ENCODE measurements around the gene MUS81.

Gene MUS81

DNA sequence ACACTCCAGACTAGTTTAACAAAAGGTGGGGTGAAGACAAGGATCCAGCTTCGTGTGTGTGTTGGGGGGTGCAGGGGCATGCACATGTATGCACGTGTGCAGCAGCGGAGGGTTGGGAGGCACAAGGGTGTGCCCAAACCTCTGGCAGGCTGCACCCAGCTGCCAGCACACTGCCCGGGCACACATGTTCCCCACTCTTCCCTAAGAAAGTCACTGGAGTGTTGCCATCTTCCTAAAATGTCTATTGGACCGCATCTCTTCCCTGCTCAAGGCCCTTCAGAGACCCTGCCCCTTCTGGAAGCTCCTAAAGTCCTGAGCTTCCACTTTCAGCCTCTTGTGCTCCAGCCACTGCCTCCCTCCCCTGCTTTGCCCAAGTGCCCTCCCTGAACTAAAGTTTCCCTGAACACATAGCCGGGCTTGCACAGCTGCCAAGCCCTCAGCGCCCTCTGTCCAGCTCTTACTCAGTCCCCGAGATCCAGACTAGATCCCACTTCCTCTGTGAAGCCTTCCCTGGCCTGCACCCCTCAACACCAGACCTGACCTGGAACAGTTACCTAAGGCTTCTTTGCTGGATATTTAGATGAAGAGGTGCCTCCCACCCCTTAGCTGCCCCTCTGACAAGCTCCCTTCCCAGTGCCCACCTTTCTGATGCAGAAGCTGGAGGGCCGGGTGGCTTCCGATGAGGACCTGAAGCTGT lies 8.3 kb upstream of the MUS81 start:
- peak overlapping the region; percentile 39 for H3K27ac ChIP-seq
- CTCF ChIA-PET, result interaction anchor here (0.7 to 1.2 kb wide), 6 partner anchors 9 to 141 kb away, joined by 3 to 12 read pairs (median 3); partner anchors contain the start of gene MUS81
- POLR2A ChIA-PET (ENCODE audit: low non-redundant PET), result interaction anchor here (0.6 kb wide), 2 partner anchors 36 to 198 kb away, joined by 3 to 6 read pairs; partner anchors contain the start of gene FIBP
- no peak for DNase-seq (ENCODE audit: low spot score)
- TF ChIP-seq CTCF (conservative IDR thresholded peaks at IDR 0.05; ENCODE audit: low read depth), result no peak

- ChIA-PET CTCF (interaction anchor here (0.5 to 1.1 kb wide), 2 partner anchors 28 to 271 kb away, joined by 3 read pairs; no protein-coding TSS in a partner anchor), POLR2A (ENCODE audit: low non-redundant PET) (no interaction called here)
- no peak for DNase-seq (ENCODE audit: low spot score)
- H3K27ac ChIP-seq, result peak overlapping the region; percentile 39
- no peak for TF ChIP-seq CTCF (conservative IDR thresholded peaks at IDR 0.05; ENCODE audit: low read depth)
These were observed 7.6 kb upstream of the MUS81 start for GRCh38 chr11:65852508-65853245.

DNA sequence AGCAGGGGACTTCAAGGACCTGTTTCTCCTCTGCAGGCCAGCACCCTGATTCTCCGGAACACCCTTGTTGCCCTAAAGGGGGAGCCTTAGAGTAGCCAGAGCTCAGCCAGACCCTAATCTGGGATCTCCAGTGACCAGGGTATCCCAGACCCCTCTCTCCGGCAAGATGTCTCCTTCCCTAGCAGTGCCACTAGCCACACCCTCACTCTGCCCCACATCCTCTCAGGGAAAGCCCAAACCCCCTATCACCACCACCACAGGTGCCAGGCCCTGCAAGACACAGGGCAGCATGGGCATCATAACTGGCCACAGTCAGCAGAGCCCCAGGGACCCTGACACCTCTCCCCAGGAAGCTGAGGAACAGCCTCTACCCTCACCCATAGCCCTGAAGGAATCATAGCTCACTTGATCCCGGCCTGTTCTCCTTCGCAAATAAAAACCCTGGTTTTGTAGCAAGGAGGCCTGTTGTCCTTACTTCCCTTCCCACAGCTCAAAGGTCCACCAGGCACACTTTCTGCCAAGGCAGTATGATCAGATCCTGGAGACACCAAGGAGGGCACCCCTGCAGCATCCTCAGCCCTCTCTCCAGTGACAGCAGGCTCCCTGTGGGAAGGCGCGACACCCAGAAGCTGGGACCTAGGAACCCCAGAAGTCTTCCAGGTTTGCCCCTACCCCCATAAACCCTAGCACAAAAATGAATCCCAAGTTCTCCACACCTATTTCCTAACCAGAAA lies 6.8 kb upstream of the MUS81 start:
- ChIA-PET POLR2A (ENCODE audit: low non-redundant PET) (no interaction called here), CTCF (interaction anchor here (0.5 to 0.6 kb wide), 3 partner anchors 130 to 622 kb away, joined by 3 read pairs; no protein-coding TSS in a partner anchor)
- peak overlapping the region; percentile 39 for H3K27ac ChIP-seq
- DNase-seq (ENCODE audit: low spot score), result no peak
- TF ChIP-seq CTCF (conservative IDR thresholded peaks at IDR 0.05; ENCODE audit: low read depth), result no peak

DNA sequence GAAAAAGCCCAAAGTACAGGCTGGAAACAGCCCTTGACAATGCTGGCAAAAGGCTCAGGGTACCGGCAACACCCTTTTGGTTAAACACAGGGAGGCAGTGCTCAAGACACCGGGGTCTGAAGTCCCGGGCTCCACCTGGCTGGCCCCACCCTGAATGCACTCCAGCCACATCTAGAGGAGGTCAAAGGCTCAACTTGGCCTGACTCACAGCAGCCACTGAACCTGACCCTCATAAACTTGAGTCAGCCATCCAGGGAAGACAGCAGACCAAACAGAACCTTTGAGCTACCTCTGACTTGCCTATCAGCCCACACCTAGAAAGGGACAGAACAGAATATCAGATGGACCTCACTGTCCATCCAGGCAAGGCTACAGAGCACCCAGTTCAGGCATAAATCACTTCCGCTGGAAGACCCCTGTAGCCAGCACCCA lies 6.1 kb upstream of the MUS81 start:
- H3K27ac ChIP-seq, result peak overlapping the region; percentile 39

DNA sequence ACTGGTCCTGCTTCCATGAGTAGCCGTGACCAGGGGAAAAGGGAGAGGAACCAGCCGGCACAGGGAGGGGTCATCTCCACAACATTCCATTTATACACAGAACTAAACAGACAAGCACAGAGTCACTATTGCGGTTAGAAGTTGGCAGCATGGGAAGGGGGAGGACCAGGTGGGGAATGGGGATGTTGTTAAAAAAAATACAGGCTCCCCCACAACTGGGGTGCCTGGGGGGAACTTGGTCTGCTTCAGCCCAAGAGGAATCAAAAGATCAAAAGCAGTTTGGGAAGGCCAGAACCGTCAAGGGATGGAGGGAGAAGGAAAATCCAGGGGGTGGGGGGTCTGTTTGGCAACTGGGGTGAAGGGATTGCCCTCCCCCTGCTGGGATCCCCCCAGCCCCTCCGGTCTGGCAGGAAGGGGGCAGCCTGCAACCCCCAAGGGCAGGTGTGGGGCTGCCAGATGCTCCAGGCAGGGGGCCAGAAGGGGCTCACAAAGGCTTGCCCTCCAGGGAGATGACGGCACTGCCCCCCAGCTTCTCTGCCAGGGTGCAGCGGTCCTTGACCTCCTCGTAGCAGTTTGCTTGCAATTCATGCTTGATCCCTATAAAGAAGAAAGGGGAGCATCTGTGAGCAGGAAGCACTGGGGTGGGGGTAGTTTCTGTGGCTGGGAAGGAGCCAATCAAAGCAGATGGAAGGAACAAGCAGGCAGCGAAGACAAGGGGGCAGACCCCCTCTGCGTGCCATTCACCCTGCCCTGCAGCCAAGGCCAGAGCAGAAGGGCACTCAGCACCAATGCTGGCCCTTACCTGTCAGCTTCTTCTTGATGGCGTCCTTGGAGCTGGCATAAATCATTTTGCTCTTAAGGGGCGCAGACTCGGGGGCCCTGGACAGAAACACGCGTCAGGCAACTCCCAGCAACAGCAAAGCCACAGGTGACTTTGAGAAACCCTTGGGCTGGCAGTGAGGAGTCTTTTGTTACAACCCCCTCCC lies 5.1 kb upstream of the MUS81 start:
- CTCF ChIA-PET, result no interaction called here

More for the DNA sequence above, 6.1 kb upstream of the MUS81 start:
- no peak for TF ChIP-seq CTCF (conservative IDR thresholded peaks at IDR 0.05; ENCODE audit: low read depth)
- ChIA-PET POLR2A (ENCODE audit: low non-redundant PET) (no interaction called here), CTCF (interaction anchor here (0.6 kb wide), 1 partner anchor 623 kb away, joined by 3 read pairs; no protein-coding TSS in a partner anchor)
- no peak for DNase-seq (ENCODE audit: low spot score)

More for the DNA sequence above, 5.1 kb upstream of the MUS81 start:
- peak overlapping the region; percentile 12; the same call in 1 of the 2 replicates for H3K27ac ChIP-seq
- POLR2A ChIA-PET (ENCODE audit: low non-redundant PET), result no interaction called here
- DNase-seq (ENCODE audit: low spot score), result no peak
- TF ChIP-seq CTCF (conservative IDR thresholded peaks at IDR 0.05; ENCODE audit: low read depth), result no peak

Data from RWPE1 (cell line).